Lung (tissue), 16 donors: ENCODE data around the gene DSEL. TPM values are rescaled to one million over a fixed set of nuclear protein-coding genes. Genes with fewer than 3 reads are reported as not detected.
A peak's percentile ranks its signal among the peaks of the same experiment; 100 is the strongest.

ENCODE experiments used
- ATAC-seq: fragments of 200-7000 bp; cut with Tn5 transposase; one replicate; pipeline ENCODE4 v1.9.1; 2020; ENCODE audit warnings: moderate number of reproducible peaks; ENCODE audit not compliant: insufficient read depth, low FRiP score
- DNase-seq, 3 donors: peaks; one replicate each; pipeline ENCODE4 v3.0.0-alpha.2; 2013 to 2017
- H3K27ac ChIP-seq, 2 donors: one replicate each; pipeline ENCODE4 v1.5.1; 2013; ENCODE audit warnings: mild to moderate bottlenecking in 2 of 2, moderate library complexity in 2 of 2, control low read depth in 1 of 2, inconsistent platforms in 1 of 2, low read depth in 1 of 2, low read length in 1 of 2
- H3K27me3 ChIP-seq, 3 donors: one replicate each; pipeline ENCODE4 v1.5.1; 2013; ENCODE audit warnings: low read length in 2 of 3; ENCODE audit not compliant: control insufficient read depth in 3 of 3, insufficient read depth in 3 of 3
- H3K36me3 ChIP-seq, 4 donors: one replicate each; pipeline ENCODE4 v1.5.1; 2013; ENCODE audit warnings: low read length in 4 of 4, mild to moderate bottlenecking in 1 of 4, moderate library complexity in 1 of 4; ENCODE audit not compliant: control insufficient read depth in 4 of 4, insufficient read depth in 4 of 4
- H3K4me1 ChIP-seq, 5 donors: one replicate each; pipeline ENCODE4 v1.5.1; 2013; ENCODE audit warnings: low read length in 5 of 5, mild to moderate bottlenecking in 2 of 5, moderate library complexity in 1 of 5; ENCODE audit not compliant: control insufficient read depth in 5 of 5, insufficient read depth in 5 of 5
- H3K4me3 ChIP-seq: one replicate; pipeline ENCODE4 v1.5.1; 2013; ENCODE audit warnings: mild to moderate bottlenecking, control low read depth, moderate library complexity
- H3K9ac ChIP-seq, 2 donors: one replicate each; pipeline ENCODE4 v1.5.1; 2013; ENCODE audit warnings: low read length in 2 of 2, control low read depth in 1 of 2; ENCODE audit not compliant: insufficient read depth in 1 of 2
- H3K9me3 ChIP-seq, 4 donors: one replicate each; pipeline ENCODE4 v1.5.1; 2013; ENCODE audit warnings: low read length in 3 of 4, mild to moderate bottlenecking in 1 of 4, moderate library complexity in 1 of 4; ENCODE audit not compliant: control insufficient read depth in 4 of 4, insufficient read depth in 3 of 4
- CTCF ChIP-seq: IDR thresholded peaks from 2 replicates; pipeline ENCODE4 v1.5.1; 2012; ENCODE audit warnings: mild to moderate bottlenecking; ENCODE audit errors: control extremely low read depth, extremely low read depth
- WGBS, 2 donors: extraction: QIAGEN DNeasy Blood & Tissue Kit; methylation state at CpG; one replicate each; pipeline ENCODE4 v1.1.7; 2013; 5-methylcytosine and 5-hydroxymethylcytosine counted together
- long read RNA-seq, 5 donors: transcript quantifications; one replicate each; lab custom pipeline, GENCODE V29; 2026
- polyA plus RNA-seq, 2 donors: library from polyadenylated mRNA; stranded (reverse); fragments of 200-250 nt; gene quantifications; one replicate each; pipeline ENCODE4 v1.2.1, GENCODE V29; 2013
- total RNA-seq, 2 donors: library from RNA; depleted of rRNA in 1 of 2; stranded (reverse); fragments of >200 nt in 1 of 2; gene quantifications; one replicate each; pipeline ENCODE4 v1.2.1, GENCODE V29; 2014 to 2021
- donor health status: control.
- donor health status: control.
- donor health status: Bipolar disorder and iron deficiency.
- donor health status: healthy.
- donor health status: DM: yes; HTN: yes; CAD: no.

The DSEL gene
- total RNA-seq (10 to 100 TPM in 1 of 2 donors, 1 to 10 TPM in 1; 9.0 to 13.0 TPM), polyA plus RNA-seq (1 to 10 TPM; 1.4 to 2.2 TPM)
- long read RNA-seq, donor 1, full-length matches to known transcripts, result 5 of 5 reads
- long read RNA-seq, donor 1, partial matches to known transcripts, result 0 of 5 reads
- long read RNA-seq, donor 1, other reads (novel, unspliced or antisense), result 0 of 5 reads
- long read RNA-seq, donor 2, full-length matches to known transcripts, result 2 of 2 reads
- long read RNA-seq, donor 2, partial matches to known transcripts, result 0 of 2 reads
- long read RNA-seq, donor 2, other reads (novel, unspliced or antisense), result 0 of 2 reads
- long read RNA-seq, donor 3, result 0 reads
- long read RNA-seq, donor 4, full-length matches to known transcripts, result 5 of 5 reads
- long read RNA-seq, donor 4, partial matches to known transcripts, result 0 of 5 reads
- long read RNA-seq, donor 4, other reads (novel, unspliced or antisense), result 0 of 5 reads
- long read RNA-seq, donor 5, full-length matches to known transcripts, result 7 of 7 reads
- long read RNA-seq, donor 5, partial matches to known transcripts, result 0 of 7 reads
- long read RNA-seq, donor 5, other reads (novel, unspliced or antisense), result 0 of 7 reads

- DNase-seq (peak; percentile 97 to 99 (median 98)), ATAC-seq (peak; percentile 99)
- peaks cover 0 to 38% (median 3%) of the 10 kb centered on the region in 5 donors for H3K4me1 ChIP-seq
- H3K27ac ChIP-seq, result peak within 1 kb of the TSS; percentile 68 to 75
- 1% methylated on average over 74 to 79 of the region's 79 CpGs for WGBS, 2 donors
- peaks cover 0 to 12% (median 6%) of the 10 kb centered on the region in 4 donors for H3K36me3 ChIP-seq
- no peaks in the 10 kb centered on the region for H3K9me3 ChIP-seq
- H3K27me3 ChIP-seq, result no peaks in the 10 kb centered on the region
- no peak for TF ChIP-seq CTCF
- H3K4me3 ChIP-seq, result peak within 1 kb of the TSS; percentile 43
- peak within 1 kb of the TSS; percentile 57 to 81 for H3K9ac ChIP-seq
Measured at GRCh38 chr18:67516539-67517443, at the start of gene DSEL. Gene DSEL, minus strand, starts transcription at chr18:67516720. Its CDS starts 2,112 bp downstream, at chr18:67514608.

- TF ChIP-seq CTCF, result no peak
- ATAC-seq, result no peak
- no peak overlapping the region for H3K27ac ChIP-seq
- no peak for DNase-seq
- H3K4me1 ChIP-seq, result peaks cover 0 to 5% (median 0%) of the 10 kb centered on the region in 5 donors
- WGBS, 2 donors, result 51 to 57% methylated on average over 2 of the region's 2 CpGs
- no peak overlapping the region for H3K9ac ChIP-seq
- H3K27me3 ChIP-seq, result no peaks in the 10 kb centered on the region
- no peaks in the 10 kb centered on the region for H3K9me3 ChIP-seq
- H3K36me3 ChIP-seq, result no peaks in the 10 kb centered on the region
- H3K4me3 ChIP-seq, result no peak overlapping the region
Measured at GRCh38 chr18:67553437-67553836, 36.9 kb upstream of the DSEL start.

GRCh38 chr18:67550872-67551520 is 34.5 kb upstream of the DSEL start:
- no peak for ATAC-seq
- 74 to 78% methylated on average over 3 of the region's 3 CpGs for WGBS, 2 donors
- Histone ChIP-seq H3K27me3 (no peaks in the 10 kb centered on the region), H3K4me3 (no peak overlapping the region), H3K4me1 (peaks cover 0 to 5% (median 0%) of the 10 kb centered on the region in 5 donors), H3K9me3 (no peaks in the 10 kb centered on the region), H3K36me3 (no peaks in the 10 kb centered on the region), H3K9ac (no peak overlapping the region), H3K27ac (no peak overlapping the region)
- no peak for TF ChIP-seq CTCF
- DNase-seq, result peak in 1 of 3 donors; percentile 2
